ENCODE measurements around the gene TSPAN16.

TSPAN16 gene

GRCh38 chr19:11345122-11345803 lies 49.3 kb downstream of the TSPAN16 start:
- Histone ChIP-seq H3K4me1 (ENCODE audit: insufficient read depth, low read length) (peaks cover 31% of the 10 kb centered on the region), H4K20me1 (ENCODE audit: insufficient read depth, low read length) (no peaks in the 10 kb centered on the region), H2AFZ (ENCODE audit: low read depth, low read length) (peak overlapping the region; percentile 77), H3K4me3 (ENCODE audit: low read depth in 1 of 2, low read length in 2 of 2) (peak overlapping the region; percentile 47 to 95; a peak in 3 of 4 replicates), H3K4me2 (ENCODE audit: insufficient read depth, low read length) (peak overlapping the region; percentile 78), H3K9ac (ENCODE audit: low read depth, low read length) (peak overlapping the region; percentile 66), H3K36me3 (ENCODE audit: insufficient read depth, low read length) (peaks cover 5% of the 10 kb centered on the region; the same call in 1 of the 2 replicates), H3K27ac (ENCODE audit: low read length) (peak overlapping the region; percentile 71), H3K79me2 (ENCODE audit: insufficient read depth, low read length) (peaks cover 11% of the 10 kb centered on the region), H3K9me3 (ENCODE audit: insufficient read depth, low read length, severe bottlenecking) (peaks cover 3% of the 10 kb centered on the region), H3K27me3 (ENCODE audit: insufficient read depth, low read length, poor library complexity) (no peaks in the 10 kb centered on the region)
- TF ChIP-seq CTCF (IDR thresholded peaks at IDR 0.05; ENCODE audit: borderline replicate concordance, extremely low read depth, low read length, poor library complexity, severe bottlenecking) (no peak), EZH2 (IDR thresholded peaks at IDR 0.05; ENCODE audit: borderline replicate concordance, low read depth, low read length, severe bottlenecking) (no peak)
- DNase-seq = no peak
- no peak for ATAC-seq (ENCODE audit: insufficient read depth, low read depth)

GRCh38 chr19:11346104-11346940 lies 50.4 kb downstream of the TSPAN16 start, which contains the start of the genes CCDC159 and TMEM205:
Gene CCDC159, plus strand, starts transcription at chr19:11346519. Its CDS starts 88 bp downstream, at chr19:11346607.
Gene TMEM205, minus strand, starts transcription at chr19:11346268. Its CDS starts 649 bp downstream, at chr19:11345619.
- H3K4me2 ChIP-seq (ENCODE audit: insufficient read depth, low read length) = peak within 1 kb of the TSS; percentile 78
- no peaks in the 10 kb centered on the region for H4K20me1 ChIP-seq (ENCODE audit: insufficient read depth, low read length)
- peak within 1 kb of the TSS; percentile 74 for H3K27ac ChIP-seq (ENCODE audit: low read length)
- peak within 1 kb of the TSS; percentile 77 for H2AFZ ChIP-seq (ENCODE audit: low read depth, low read length)
- H3K79me2 ChIP-seq (ENCODE audit: insufficient read depth, low read length) = peaks cover 11% of the 10 kb centered on the region
- peak within 1 kb of the TSS; percentile 47 to 95; a peak in 3 of 4 replicates for H3K4me3 ChIP-seq (ENCODE audit: low read depth in 1 of 2, low read length in 2 of 2)
- peak within 1 kb of the TSS; percentile 66 for H3K9ac ChIP-seq (ENCODE audit: low read depth, low read length)
- H3K27me3 ChIP-seq (ENCODE audit: insufficient read depth, low read length, poor library complexity) = no peaks in the 10 kb centered on the region
- H3K9me3 ChIP-seq (ENCODE audit: insufficient read depth, low read length, severe bottlenecking) = peaks cover 3% of the 10 kb centered on the region
- peaks cover 31% of the 10 kb centered on the region for H3K4me1 ChIP-seq (ENCODE audit: insufficient read depth, low read length)
- ATAC-seq (ENCODE audit: insufficient read depth, low read depth) (peak; percentile 97), DNase-seq (peak; percentile 100)
- TF ChIP-seq EZH2 (IDR thresholded peaks at IDR 0.05; ENCODE audit: borderline replicate concordance, low read depth, low read length, severe bottlenecking) (no peak), CTCF (IDR thresholded peaks at IDR 0.05; ENCODE audit: borderline replicate concordance, extremely low read depth, low read length, poor library complexity, severe bottlenecking) (peak; percentile 48)
- H3K36me3 ChIP-seq (ENCODE audit: insufficient read depth, low read length) = peaks cover 5% of the 10 kb centered on the region; the same call in 1 of the 2 replicates

- Histone ChIP-seq H3K9ac (ENCODE audit: low read depth, low read length) (no peak overlapping the region), H3K4me3 (ENCODE audit: low read depth in 1 of 2, low read length in 2 of 2) (no peak overlapping the region), H4K20me1 (ENCODE audit: insufficient read depth, low read length) (no peaks in the 10 kb centered on the region), H3K27ac (ENCODE audit: low read length) (no peak overlapping the region), H3K79me2 (ENCODE audit: insufficient read depth, low read length) (peaks cover 11% of the 10 kb centered on the region), H3K9me3 (ENCODE audit: insufficient read depth, low read length, severe bottlenecking) (peaks cover 3% of the 10 kb centered on the region), H2AFZ (ENCODE audit: low read depth, low read length) (no peak overlapping the region), H3K4me1 (ENCODE audit: insufficient read depth, low read length) (peaks cover 31% of the 10 kb centered on the region), H3K4me2 (ENCODE audit: insufficient read depth, low read length) (0 out of 2 replicates have a peak overlapping the region, but pooled peaks have one; percentile 9), H3K36me3 (ENCODE audit: insufficient read depth, low read length) (no peaks in the 10 kb centered on the region; the same call in 1 of the 2 replicates), H3K27me3 (ENCODE audit: insufficient read depth, low read length, poor library complexity) (no peaks in the 10 kb centered on the region)
- DNase-seq (no peak), ATAC-seq (ENCODE audit: insufficient read depth, low read depth) (no peak)
- no peak for TF ChIP-seq EZH2 (IDR thresholded peaks at IDR 0.05; ENCODE audit: borderline replicate concordance, low read depth, low read length, severe bottlenecking)
- TF ChIP-seq CTCF (IDR thresholded peaks at IDR 0.05; ENCODE audit: borderline replicate concordance, extremely low read depth, low read length, poor library complexity, severe bottlenecking) = no peak
Observed at GRCh38 chr19:11347546-11348039, 51.6 kb downstream of the TSPAN16 start.

Data from DND-41 (cell line).